NCI-H128 (cell line): ENCODE measurements around the gene RPL36.
"Not testable (repeated sequence)": the region's sequence is repeated elsewhere in the genome, so short reads cannot be mapped to it uniquely, and the experiment has no call there.

ENCODE experiments used
- DNase-seq: peaks from one replicate; lab custom pipeline; 2025; ENCODE audit not compliant: unreplicated experiment; lab: John Stamatoyannopoulos, UW

RPL36 gene

GRCh38 chr19:5703819-5704818 lies 14.0 kb downstream of the RPL36 start:
- no peak for DNase-seq

- no peak for DNase-seq
Observed at GRCh38 chr19:5705552-5705951, 15.5 kb downstream of the RPL36 start.

DNA sequence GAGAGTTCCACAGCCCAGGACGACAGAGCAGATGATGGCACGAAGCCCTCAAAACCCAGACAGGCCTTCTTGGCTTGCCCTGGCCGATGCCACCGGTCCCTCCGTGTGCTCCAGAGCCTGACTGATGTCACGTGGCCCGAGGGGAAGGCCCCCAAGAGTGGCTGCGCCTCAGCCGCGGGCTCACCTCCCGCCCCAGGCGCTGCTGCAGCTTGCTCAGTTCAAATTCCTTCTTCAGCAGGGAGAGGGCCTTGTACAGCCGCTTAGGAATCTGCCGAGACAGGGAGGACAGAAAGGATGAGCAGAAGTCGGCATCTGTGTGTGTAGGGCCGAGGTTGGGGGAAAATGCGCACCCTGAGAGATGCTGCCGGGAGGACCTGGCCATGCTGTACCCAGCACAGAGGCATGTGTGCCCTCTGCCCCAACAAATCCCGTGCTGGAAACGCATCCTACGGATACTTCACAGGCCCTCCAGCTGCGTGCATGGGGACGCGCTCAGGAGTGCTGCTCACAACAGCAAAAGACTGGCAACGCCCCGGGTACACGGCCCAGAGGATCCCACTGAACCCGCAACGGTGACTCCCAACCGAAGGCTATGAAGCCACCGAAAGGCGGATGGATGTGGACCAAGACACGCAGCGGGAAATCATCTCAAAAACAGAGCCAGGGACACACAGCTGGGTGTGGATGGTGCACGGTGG lies 16.9 kb downstream of the RPL36 start:
- no peak for DNase-seq

- DNase-seq = no peak
Observed at GRCh38 chr19:5707576-5708575, 17.8 kb downstream of the RPL36 start.

DNA sequence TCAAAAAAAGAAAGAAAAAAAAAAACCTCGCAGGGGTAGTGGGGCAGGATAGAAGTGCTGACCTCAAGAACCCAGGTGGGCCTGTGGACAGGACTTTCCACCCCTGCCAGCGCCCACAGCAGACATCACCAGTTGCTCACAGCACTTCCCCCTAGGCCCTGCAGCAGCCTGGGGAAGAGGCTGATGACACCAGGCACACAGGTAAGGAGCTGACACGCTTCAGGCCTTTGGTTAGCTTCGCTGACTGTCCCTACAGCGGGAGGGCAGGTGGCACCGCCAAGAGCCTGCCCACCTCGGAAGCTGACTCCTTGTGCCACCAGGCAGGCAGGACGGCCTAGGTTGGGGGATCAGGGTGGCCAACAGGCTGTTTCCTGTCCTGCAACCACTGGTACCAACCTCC lies 20.9 kb downstream of the RPL36 start:
- no peak for DNase-seq

DNA sequence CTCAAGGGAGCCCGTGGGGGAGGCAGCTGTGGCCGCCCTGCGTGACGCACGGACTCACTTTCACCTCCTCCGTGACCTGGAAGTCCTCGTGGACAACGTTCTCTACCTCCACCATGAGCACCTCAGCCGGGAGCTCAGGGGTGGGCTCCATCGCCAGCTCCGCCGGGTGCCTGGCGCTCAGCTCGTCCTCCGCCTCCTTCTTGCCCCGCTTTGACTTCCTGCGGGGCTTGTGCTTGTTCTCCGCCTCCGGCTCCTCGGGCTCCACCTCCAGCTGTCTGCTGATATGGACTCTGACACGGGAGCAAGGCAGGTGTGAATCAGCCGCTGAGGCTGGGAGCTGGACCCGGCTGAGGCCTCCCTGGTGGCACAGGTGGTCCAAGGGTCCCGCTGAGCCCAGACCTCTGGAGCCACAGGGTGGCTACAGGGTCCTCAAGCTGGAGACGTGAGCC lies 21.6 kb downstream of the RPL36 start:
- DNase-seq = no peak

DNA sequence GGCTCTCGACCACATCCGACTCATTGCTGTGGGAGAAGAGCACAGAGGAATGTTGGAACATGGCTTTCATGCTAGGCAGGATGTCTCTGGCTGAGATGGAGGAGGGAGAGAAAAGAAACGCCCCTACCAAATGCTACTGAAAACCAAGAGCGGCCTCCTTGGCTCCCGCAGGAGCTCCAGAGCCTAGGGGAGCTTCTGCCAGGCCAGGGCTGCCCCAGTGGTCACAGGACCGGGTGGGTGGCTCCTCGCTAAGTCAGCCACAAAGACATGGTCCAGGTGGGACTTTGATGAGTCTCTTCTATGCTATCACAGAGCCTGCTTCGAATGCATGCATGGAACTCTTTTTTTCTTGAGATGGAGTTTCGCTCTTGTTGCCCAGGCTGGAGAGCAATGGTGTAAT lies 23.1 kb downstream of the RPL36 start:
- no peak for DNase-seq

DNA sequence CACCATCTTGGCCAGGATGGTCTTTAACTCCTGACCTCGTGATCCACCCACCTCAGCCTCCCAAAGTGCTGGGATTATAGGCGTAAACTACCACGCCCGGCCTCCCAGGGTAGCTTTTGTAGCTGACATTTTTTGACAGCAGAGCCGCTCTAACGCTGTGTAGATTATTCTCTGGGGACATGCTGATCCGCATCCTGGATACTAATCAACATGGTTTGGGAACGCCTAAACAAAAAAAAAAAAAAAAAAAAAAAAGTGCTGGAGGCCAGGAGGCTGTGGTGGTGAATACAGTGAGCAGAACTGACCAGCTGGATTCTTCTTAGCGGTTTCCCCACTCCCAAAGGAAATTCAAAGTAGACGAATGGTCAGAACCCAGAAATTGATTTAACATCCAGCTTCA lies 24.7 kb downstream of the RPL36 start:
- no peak for DNase-seq

DNA sequence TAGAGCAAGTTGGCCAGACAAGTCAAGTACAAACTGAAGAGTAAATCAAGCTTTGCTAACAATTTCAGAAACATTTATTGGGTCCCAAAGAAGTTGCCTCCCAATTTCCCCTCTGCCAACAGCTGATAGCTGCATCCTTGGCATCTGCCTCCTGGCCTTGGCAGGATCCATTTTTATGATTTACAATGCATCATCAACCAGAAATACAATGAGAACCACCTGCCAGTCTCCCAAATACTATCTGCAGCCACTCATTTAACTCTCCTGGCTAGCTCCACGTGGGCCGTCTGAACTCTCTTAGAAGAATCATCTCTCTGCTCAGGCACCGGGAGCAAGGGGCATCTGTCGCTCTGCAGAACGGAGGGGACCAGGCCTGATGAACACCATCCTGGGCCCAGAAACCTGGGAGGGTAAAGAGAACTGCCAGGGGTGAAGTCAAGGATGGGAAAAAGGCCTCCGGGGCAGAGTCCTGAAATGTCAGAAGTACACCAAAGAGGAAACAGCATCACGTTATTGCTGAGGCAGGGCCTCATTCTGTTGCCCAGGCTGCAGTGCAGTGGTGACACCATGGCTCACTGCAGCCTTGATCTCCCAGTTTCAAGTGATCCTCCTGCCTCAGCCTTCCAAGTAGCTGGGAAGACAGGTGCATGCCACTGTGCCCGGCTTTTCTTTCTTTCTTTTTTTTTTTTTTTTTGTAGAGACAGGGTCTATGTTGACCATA lies 27.3 kb downstream of the RPL36 start:
- DNase-seq = no peak

GRCh38 chr19:5718037-5718578 lies 28.0 kb downstream of the RPL36 start:
- DNase-seq = no peak

DNA sequence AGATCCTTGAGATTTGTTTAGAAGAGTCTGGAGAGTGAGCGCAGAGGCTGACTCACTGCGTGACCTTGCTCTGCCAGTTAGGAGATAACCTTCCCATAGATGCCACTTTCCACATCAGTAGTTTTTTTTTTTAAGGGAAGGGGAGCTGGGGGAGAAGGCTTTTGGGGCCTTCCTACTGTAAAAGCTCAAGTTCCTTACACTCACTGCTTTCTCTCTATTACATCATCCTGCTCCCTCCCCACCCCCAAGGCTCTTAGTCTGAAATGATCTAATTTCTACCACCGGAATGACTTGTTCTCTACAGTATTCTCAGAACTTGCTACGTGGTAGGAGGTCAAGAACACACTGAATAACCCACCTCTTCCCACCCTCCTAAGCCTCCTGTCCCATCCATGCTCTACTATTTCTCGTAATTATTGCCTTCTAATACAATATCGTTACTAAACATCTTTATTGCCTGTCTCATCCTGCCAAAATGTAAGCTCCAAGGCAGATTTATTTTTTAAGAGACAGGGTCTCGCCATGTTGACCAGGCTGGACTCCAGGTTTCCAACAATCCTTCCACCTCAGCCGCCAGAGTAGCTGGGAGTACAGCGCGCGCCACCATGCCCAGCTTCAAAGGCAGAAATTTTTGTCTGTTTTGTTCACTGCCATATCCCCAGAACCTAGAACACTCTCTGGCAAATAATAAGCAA lies 28.6 kb downstream of the RPL36 start:
- no peak for DNase-seq

DNA sequence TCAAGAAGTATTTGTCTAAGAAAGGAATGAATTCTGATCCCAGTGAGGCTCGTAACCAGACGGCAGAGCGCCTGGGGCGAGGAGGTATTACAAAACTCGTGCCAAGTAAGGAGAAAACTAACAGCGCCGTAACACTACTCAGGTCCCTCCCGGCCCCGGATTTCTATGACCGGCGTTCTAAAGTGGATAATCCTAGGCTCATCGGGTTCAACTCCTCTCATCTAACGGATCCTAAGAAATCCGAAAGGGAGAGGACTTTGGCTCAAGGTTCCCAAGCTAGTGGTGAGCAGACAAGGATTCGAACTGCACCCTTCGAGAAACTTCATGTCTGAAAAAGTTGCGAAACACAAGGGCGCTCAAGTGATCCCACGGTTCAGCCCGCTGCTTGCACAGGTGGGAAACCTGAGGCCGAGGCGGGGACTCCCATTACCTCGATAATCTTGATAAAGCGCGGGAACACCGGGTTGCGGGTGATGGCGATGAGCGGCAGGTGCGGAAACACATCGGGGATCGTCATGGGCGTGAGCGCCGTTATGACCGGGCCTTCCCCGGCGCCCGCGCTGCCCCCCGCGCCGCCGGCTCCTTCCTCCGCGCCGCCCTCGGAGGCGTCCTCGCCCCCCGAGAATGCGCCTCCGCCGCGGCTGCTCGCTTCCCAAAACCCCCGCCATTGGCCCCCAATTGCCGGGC lies 29.3 kb downstream of the RPL36 start:
- no peak for DNase-seq

DNA sequence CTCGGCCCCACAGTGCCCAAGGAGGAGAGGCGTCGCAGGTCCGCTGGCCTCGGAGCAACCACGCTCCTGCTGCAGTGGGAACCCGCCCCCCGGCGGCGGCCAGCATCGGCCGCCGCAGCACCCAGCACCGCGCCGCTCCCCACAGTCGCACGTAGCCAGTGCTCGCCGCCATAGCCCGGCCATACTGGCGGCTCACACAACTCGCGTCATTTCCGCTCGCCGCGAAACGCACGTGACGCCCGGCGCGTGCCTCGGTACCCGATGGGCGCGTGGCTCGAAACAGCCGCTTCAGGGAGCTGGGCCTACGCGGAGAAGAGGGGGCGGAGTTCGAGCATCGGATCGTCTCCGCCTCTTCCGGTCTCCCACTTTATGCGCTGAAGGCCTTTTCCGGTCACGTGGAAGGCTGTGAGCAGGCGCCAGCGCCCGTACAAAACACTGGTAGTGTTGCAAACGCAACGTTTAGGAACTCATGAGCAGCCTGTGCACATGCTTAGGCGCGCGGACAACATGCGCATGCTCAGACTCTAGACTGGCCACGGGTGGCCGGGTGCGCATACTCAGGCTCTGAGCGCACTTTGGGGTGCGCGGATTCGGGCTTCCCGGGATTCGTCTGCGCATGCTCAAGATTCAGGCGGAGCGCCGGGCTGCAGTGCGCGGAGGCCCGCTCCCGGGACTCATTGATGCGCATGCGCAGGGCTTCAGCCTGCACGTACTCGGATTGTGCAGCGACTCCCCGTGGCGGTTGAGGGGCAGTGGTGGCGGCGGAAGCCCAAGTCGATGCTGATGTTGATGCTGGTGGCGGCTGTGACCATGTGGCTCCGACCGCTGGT lies 30.1 kb downstream of the RPL36 start, which contains the start of the genes CATSPERD and LONP1:
Gene CATSPERD (plus strand): TSS at position 677 of the 830 bp plus-strand sequence. CDS start 101 bp downstream, at position 778.
Gene LONP1 (minus strand): TSS at position 186 of the 830 bp plus-strand sequence. CDS start 14 bp downstream, at position 172.
- peak; percentile 97 for DNase-seq

GRCh38 chr19:5727453-5728050 lies 37.5 kb downstream of the RPL36 start:
- no peak for DNase-seq

DNA sequence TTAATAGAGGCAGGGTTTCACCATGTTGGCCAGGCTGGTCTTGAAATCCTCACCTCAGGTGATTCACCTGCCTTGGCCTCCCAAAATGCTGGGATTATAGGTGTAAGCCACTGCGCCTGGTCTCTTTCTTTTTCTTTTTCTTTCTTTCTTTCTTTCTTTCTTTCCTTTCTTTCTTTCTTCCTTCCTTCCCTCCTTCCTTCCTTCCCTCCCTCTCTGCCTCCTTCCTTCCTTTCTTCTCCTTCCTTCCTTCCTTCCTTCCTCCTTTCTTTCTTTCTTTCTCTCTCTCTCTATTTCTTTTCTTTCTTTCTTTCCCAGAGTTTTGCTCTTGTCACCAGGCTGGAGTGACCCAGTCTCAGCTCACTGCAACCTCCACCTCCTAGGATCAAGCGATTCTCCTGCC lies 43.1 kb downstream of the RPL36 start:
- not testable (repeated sequence) for DNase-seq

GRCh38 chr19:5738423-5738822 lies 48.3 kb downstream of the RPL36 start:
- DNase-seq = no peak
